ENCODE results near the gene CFAP90. TPM values are rescaled to one million over a fixed set of nuclear protein-coding genes. Genes with fewer than 3 reads are reported as not detected.

The CFAP90 gene
- total RNA-seq, 1 experiment from 2014 or later = 0.58 TPM

GRCh38 chr5:7851240-7851592 is 283 bp upstream of the CFAP90 start:
- DNase-seq (no peak), ATAC-seq (no peak)
- POLR2A ChIA-PET (ENCODE audit: unreplicated experiment) = no interaction called here
- TF ChIP-seq CTCF (conservative IDR thresholded peaks at IDR 0.05; ENCODE audit: low read depth, low read length) = no peak
- no peak for TF ChIP-seq EZH2 (IDR thresholded peaks at IDR 0.05; ENCODE audit: low read length, unreplicated experiment)
- TF ChIP-seq EZH2phosphoT487 (IDR thresholded peaks at IDR 0.05; ENCODE audit: borderline replicate concordance, low read length) = no peak
- H3K4me1 ChIP-seq (ENCODE audit: insufficient read depth, low read length) = no peaks in the 10 kb centered on the region
- no peaks in the 10 kb centered on the region for H3K9me3 ChIP-seq (ENCODE audit: low read length)
- H3K9ac ChIP-seq (ENCODE audit: low read length) = no peak overlapping the region
- H3K36me3 ChIP-seq (ENCODE audit: low read depth, low read length) = no peaks in the 10 kb centered on the region
- peaks cover 7% of the 10 kb centered on the region; the same call in 1 of the 2 replicates for H3K27me3 ChIP-seq (ENCODE audit: low read length)
- CTCF ChIA-PET = interaction anchor here (0.5 to 0.7 kb wide), 2 partner anchors 18 to 79 kb away, joined by 3 to 10 read pairs; no protein-coding TSS in a partner anchor
- no peaks in the 10 kb centered on the region for H3K79me2 ChIP-seq (ENCODE audit: low read length)
- H3K4me2 ChIP-seq (ENCODE audit: low read length) = peak overlapping the region; percentile 71
- intact Hi-C loops (cut with micrococcal nuclease) = no loop called here
- H3K27ac ChIP-seq (ENCODE audit: low read length) = no peak overlapping the region
- peak overlapping the region; percentile 61 for H2AFZ ChIP-seq (ENCODE audit: low read length)
- peak overlapping the region; percentile 58 for H3K4me3 ChIP-seq (ENCODE audit: low read length)
- H3F3A ChIP-seq (ENCODE audit: low read length, unreplicated experiment) = no peaks in the 10 kb centered on the region
- H3K9me2 ChIP-seq (replicated peaks; ENCODE audit: low read length) = no peaks in the 10 kb centered on the region
- no TSS peak for BruUV-seq (replicated peaks)
- no peaks in the 10 kb centered on the region for H4K20me1 ChIP-seq (ENCODE audit: low read length)

- no peak for DNase-seq
- CTCF ChIA-PET = no interaction called here
These were observed 1.1 kb downstream of the CFAP90 start for GRCh38 chr5:7849681-7850394.

More at GRCh38 chr5:7849681-7850394, 1.1 kb downstream of the CFAP90 start:
- H3K9me3 ChIP-seq (ENCODE audit: low read length) = no peaks in the 10 kb centered on the region
- POLR2A ChIA-PET (ENCODE audit: unreplicated experiment) = no interaction called here
- no peaks in the 10 kb centered on the region for H3K79me2 ChIP-seq (ENCODE audit: low read length)
- H3K9ac ChIP-seq (ENCODE audit: low read length) = no peak overlapping the region
- no peaks in the 10 kb centered on the region for H3K9me2 ChIP-seq (replicated peaks; ENCODE audit: low read length)
- peaks cover 13% of the 10 kb centered on the region for H3K27me3 ChIP-seq (ENCODE audit: low read length)
- H3K36me3 ChIP-seq (ENCODE audit: low read depth, low read length) = no peaks in the 10 kb centered on the region
- H2AFZ ChIP-seq (ENCODE audit: low read length) = no peak overlapping the region
- H3K4me1 ChIP-seq (ENCODE audit: insufficient read depth, low read length) = no peaks in the 10 kb centered on the region
- H3F3A ChIP-seq (ENCODE audit: low read length, unreplicated experiment) = no peaks in the 10 kb centered on the region
- TF ChIP-seq EZH2 (IDR thresholded peaks at IDR 0.05; ENCODE audit: low read length, unreplicated experiment) (no peak), CTCF (conservative IDR thresholded peaks at IDR 0.05; ENCODE audit: low read depth, low read length) (no peak), EZH2phosphoT487 (IDR thresholded peaks at IDR 0.05; ENCODE audit: borderline replicate concordance, low read length) (no peak)
- H4K20me1 ChIP-seq (ENCODE audit: low read length) = no peaks in the 10 kb centered on the region
- no peak for ATAC-seq
- BruUV-seq (replicated peaks) = no TSS peak
- no peak overlapping the region for H3K27ac ChIP-seq (ENCODE audit: low read length)
- H3K4me2 ChIP-seq (ENCODE audit: low read length) = no peak overlapping the region
- H3K4me3 ChIP-seq (ENCODE audit: low read length) = no peak overlapping the region
- intact Hi-C loops (cut with micrococcal nuclease) = no loop called here

Measured in PC-3 (cell line).